HG02884 (cell line): ENCODE measurements around the gene LCP1.

Experiments
- ATAC-seq: cut with Tn5 transposase; IDR thresholded peaks from one replicate; pipeline ENCODE4 v1.9.1; 2021; ENCODE audit warnings: mild to moderate bottlenecking, moderate library complexity; ENCODE audit not compliant: unreplicated experiment

LCP1 gene

DNA sequence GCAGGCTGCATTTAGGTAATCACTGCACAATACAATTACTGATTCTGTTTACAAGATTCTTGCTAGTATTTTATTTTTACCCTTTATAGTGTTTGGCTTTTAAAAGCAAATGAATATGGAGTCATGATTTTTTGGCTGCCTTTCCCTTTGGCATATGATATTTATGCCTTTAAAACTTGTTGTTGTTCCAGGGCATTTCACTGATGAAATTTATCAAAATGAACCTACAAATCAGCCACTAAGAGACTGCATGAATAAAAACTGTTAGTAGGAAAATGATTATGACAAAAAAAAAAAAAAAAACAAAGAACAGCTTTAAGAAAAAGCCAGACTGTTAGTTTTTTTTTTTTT lies 79.7 kb downstream of the LCP1 start:
- no peak for ATAC-seq

- no peak for ATAC-seq
Observed at GRCh38 chr13:46101484-46102254, 80.3 kb downstream of the LCP1 start.

- no peak for ATAC-seq
Observed at GRCh38 chr13:46101002-46101401, 81.0 kb downstream of the LCP1 start.

GRCh38 chr13:46100191-46100815 lies 81.7 kb downstream of the LCP1 start:
- no peak for ATAC-seq

DNA sequence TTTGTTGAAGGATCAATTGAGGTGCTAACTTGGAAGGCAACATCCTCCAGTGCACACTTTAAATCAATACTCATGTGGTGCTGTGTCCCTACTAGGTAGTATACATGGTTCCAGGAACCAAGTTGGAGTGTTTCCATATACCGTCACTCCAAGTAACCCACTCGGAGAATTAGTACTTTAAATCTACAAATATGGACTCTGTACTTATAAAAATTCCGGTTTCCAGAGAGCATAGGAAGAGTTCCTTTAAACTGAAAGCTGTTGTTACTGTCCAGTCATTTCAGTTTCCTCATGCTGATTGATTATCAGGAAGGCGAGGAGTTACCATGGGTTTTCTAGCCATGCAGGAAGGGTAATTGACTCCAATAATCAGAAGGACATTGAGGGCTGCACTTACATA lies 84.3 kb downstream of the LCP1 start:
- no peak for ATAC-seq

DNA sequence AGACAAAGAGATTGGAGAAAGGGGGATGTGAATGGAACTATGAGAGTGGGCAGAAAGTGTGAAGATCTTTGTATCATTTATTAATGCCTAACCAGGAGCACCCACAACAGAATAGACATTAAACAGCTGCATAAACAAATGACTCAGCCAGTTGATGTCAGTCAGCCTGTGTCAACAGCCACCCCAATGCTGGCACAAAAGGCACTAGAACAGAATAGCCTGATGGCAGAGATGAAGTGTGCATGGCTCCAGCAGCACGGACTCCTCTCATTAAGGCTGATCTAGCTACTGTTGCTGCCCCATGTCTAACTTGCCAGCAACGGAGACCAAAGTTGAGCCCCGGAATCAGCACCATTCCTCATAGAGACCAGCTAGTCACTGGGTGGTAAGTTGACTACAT lies 85.0 kb downstream of the LCP1 start:
- ATAC-seq = no peak

DNA sequence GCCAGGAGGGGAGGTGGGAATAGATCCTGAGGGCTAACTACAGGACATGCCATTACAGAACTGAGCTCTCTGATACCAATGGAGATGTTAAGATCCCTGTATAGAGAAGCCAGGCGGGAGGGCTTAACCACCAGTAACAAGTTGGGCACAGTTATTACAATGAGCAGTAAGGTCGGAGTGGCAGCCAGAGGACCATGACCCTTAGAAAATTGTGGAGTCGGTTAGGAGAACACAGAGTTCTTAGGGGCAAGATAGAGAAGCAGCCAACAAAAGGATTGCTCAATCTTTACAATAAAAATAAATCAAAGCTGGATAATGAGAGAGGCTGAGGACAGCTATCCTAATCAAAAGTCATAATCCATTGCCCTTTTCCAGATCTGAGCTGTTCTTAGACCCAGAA lies 87.5 kb downstream of the LCP1 start:
- no peak for ATAC-seq

DNA sequence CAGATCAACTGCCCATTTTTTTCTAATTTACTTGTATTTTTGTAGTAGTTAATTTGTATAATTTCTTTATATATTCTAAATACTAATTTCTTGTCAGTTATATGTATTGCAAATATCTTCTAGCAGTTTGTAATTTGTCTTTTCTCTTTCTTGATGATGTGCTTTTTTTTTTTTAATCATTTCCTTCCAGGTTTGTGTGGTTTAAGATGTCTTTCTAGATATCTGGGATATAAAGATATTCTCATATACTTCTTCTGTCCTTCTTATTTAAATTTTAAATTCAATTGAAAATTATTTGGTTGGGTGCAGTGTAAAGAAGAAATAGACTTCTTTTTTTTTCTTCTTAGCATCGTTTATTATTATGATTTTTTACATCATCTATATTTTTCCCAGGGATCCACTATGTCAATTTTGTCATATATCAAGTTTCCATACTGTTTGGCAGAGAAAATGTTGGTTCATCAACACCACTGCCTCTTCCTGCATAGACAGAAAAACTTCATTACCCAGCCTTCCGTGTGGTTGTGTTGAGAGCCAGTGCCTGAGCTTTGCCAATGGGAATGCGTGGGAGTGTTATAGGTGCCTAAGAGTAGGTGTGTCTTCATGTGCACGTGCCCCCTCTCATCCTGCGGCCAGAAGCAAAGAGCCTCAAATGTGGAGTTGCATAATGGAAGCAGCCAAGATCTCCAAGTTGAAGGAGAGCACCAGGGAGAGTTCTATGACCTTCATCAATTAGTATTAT lies 93.0 kb downstream of the LCP1 start:
- ATAC-seq = no peak

DNA sequence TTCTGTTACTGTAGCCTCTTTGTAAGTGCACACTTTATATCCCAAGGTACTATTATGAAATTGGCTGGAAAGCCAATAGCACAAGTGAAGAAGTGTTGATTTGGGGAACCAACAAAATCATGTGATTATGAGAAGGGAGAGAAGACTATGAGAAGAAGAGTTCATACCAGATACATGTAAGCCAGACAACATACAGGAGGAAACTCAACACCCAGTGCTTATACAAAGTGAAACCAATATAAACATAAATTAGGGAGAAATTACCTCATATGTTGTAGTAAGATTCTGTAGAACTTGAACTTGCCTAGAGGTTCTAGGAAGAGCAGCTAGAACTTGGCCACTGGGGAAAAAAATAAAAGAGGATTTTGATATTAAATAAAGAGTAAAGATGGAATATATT lies 94.5 kb downstream of the LCP1 start:
- no peak for ATAC-seq

GRCh38 chr13:46086985-46087384 lies 95.0 kb downstream of the LCP1 start:
- no peak for ATAC-seq

- no peak for ATAC-seq
Observed at GRCh38 chr13:46086421-46086922, 95.5 kb downstream of the LCP1 start.

- no peak for ATAC-seq
Observed at GRCh38 chr13:46085737-46086136, 96.2 kb downstream of the LCP1 start.

- no peak for ATAC-seq
Observed at GRCh38 chr13:46082324-46082723, 99.7 kb downstream of the LCP1 start.

- no peak for ATAC-seq
Observed at GRCh38 chr13:46079770-46080169, 102.2 kb downstream of the LCP1 start.

DNA sequence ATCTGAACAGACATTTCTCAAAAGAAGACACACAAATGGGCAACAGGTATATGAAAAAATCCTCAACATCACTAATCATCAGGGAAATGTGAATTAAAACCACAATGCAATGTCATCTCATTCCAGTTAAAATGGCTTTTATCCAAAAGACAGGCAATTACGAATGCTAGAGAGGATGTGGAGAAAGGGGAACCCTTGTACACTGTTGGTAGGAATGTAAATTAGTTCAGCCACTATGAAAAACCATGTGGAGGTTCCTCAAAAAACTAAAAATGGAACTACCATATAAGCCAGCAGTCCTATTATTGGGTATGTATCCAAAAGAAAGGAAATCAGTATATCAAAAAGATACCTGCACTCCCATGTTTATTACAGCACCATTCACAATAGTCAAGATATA lies 104.7 kb downstream of the LCP1 start:
- no peak for ATAC-seq

DNA sequence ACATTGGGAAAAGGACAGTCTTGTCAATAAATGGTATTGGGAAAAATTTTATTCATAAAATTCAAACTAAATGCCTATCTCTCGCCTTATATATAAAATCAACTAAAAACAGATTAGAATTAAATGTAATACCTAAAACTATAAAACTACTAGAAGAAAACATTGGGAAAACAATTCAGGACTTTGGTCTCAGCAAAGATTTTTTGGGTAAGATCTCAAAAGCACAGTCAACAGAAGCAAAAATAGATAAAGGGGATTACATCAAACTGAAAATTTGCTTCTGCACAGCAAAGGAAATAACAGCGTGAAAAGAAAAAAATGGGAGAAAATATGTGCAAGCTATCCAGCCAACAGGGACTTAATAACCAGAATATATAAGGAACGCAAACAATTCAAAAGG lies 105.2 kb downstream of the LCP1 start:
- no peak for ATAC-seq
